ENCODE data around the gene ZFP92.

DNA sequence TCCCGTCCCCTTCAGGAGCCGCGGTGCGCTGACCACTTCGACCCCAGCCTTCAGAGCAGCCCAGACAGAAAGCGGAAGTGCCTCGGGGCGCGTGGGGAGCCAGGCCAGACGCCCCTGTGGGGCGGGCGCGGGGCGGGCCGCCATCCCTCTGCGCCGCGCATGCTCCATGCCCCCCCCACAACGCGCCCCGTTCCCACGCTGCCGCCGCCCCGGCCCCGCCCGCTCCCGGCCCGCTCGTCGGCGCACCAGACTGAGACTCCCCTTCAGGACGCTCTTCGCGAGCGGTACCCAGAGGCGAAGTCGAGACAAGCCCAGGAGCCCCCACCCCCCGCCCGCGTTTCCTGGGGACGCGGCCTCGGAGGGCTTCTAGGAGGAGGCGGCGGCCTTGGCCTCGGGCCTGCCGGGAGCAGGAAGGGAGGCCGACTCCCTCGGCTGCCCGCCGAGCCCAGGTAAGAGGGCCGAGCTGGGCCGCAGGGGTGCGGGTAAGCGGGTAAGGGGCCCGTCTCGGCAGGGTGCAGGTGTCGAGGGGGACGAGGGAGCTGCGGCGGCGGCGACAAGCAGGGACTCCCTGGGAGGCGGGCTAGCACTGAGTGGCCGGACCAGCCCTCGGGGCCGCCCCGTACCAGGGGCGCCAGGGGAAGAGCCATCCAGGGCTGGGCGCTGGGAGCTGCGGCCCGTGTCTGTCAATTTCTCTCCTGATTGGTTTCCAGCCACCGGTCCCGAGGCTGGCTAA is at the start of gene ZFP92:
- TF ChIP-seq, protein P1, sequence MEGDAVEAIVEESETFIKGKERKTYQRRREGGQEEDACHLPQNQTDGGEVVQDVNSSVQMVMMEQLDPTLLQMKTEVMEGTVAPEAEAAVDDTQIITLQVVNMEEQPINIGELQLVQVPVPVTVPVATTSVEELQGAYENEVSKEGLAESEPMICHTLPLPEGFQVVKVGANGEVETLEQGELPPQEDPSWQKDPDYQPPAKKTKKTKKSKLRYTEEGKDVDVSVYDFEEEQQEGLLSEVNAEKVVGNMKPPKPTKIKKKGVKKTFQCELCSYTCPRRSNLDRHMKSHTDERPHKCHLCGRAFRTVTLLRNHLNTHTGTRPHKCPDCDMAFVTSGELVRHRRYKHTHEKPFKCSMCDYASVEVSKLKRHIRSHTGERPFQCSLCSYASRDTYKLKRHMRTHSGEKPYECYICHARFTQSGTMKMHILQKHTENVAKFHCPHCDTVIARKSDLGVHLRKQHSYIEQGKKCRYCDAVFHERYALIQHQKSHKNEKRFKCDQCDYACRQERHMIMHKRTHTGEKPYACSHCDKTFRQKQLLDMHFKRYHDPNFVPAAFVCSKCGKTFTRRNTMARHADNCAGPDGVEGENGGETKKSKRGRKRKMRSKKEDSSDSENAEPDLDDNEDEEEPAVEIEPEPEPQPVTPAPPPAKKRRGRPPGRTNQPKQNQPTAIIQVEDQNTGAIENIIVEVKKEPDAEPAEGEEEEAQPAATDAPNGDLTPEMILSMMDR (IDR thresholded peaks at IDR 0.05): no peak
- peak; percentile 59 for TF ChIP-seq EZH2 (IDR thresholded peaks at IDR 0.05)

All from neural progenitor cell (in vitro differentiated cells).